AG08395 (cell line): ENCODE measurements around the gene NHSL1.
A peak's percentile ranks its signal among the peaks of the same experiment; 100 is the strongest.

ENCODE experiments used
- DNase-seq: peaks from one replicate; pipeline ENCODE4 v3.0.0; 2012; ENCODE audit warnings: mixed read lengths, low spot score

The NHSL1 gene

GRCh38 chr6:138497286-138497685 lies 2.0 kb downstream of the NHSL1 start:
- DNase-seq, result no peak

GRCh38 chr6:138494312-138494711 lies 5.0 kb downstream of the NHSL1 start:
- no peak for DNase-seq

GRCh38 chr6:138493413-138493812 lies 5.9 kb downstream of the NHSL1 start:
- DNase-seq, result peak; percentile 29

GRCh38 chr6:138492871-138493270 lies 6.4 kb downstream of the NHSL1 start:
- no peak for DNase-seq

- DNase-seq, result no peak
These were observed 7.2 kb downstream of the NHSL1 start for GRCh38 chr6:138492113-138492512.

- DNase-seq, result no peak
These were observed 8.3 kb downstream of the NHSL1 start for GRCh38 chr6:138491017-138491416.

- no peak for DNase-seq
These were observed 9.4 kb downstream of the NHSL1 start for GRCh38 chr6:138489846-138490245.

- no peak for DNase-seq
These were observed 12.1 kb downstream of the NHSL1 start for GRCh38 chr6:138487102-138487604.

GRCh38 chr6:138486249-138487101 lies 12.8 kb downstream of the NHSL1 start:
- DNase-seq, result no peak

GRCh38 chr6:138485586-138486248 lies 13.6 kb downstream of the NHSL1 start:
- no peak for DNase-seq

GRCh38 chr6:138485005-138485545 lies 14.2 kb downstream of the NHSL1 start:
- DNase-seq, result peak; percentile 10

GRCh38 chr6:138484018-138484731 lies 15.1 kb downstream of the NHSL1 start:
- DNase-seq, result no peak

- DNase-seq, result no peak
These were observed 16.5 kb downstream of the NHSL1 start for GRCh38 chr6:138482816-138483215.

GRCh38 chr6:138480279-138480949 lies 18.9 kb downstream of the NHSL1 start:
- no peak for DNase-seq

GRCh38 chr6:138477913-138478539 lies 21.3 kb downstream of the NHSL1 start:
- DNase-seq, result no peak

GRCh38 chr6:138476116-138476515 lies 23.2 kb downstream of the NHSL1 start:
- DNase-seq, result no peak

- DNase-seq, result no peak
These were observed 26.1 kb downstream of the NHSL1 start for GRCh38 chr6:138473144-138473543.

GRCh38 chr6:138468320-138469015 lies 30.8 kb downstream of the NHSL1 start:
- DNase-seq, result no peak

GRCh38 chr6:138467901-138468300 lies 31.4 kb downstream of the NHSL1 start:
- no peak for DNase-seq

GRCh38 chr6:138465007-138465645 lies 34.2 kb downstream of the NHSL1 start:
- DNase-seq, result peak; percentile 74
